Cardiac septum (tissue), 1 donor: ENCODE data around the gene CDV3. TPM values are rescaled to one million over a fixed set of nuclear protein-coding genes. Genes with fewer than 3 reads are reported as not detected.

ENCODE experiments used
- DNase-seq: peaks from one replicate; pipeline ENCODE4 v3.0.0-alpha.2; 2020; ENCODE audit warnings: low spot score
- intact Hi-C: fragments of 100-400 bp; cut with DNase I; formaldehyde crosslinking; loops from one replicate; pipeline ENCODE4 v1.14.0; 2022
- total RNA-seq: library from RNA; stranded (reverse); fragmentation: NEBNext Ultra II Directional; extraction: Animal tissue kit (Norgen Biotek cat#: 25700); gene quantifications from one replicate; pipeline ENCODE4 v1.2.1, GENCODE V29; 2021
- donor health status: DM: no; HTN: no; CAD: no.

Gene CDV3
- total RNA-seq, 1 donor from 2014 or later = 151 TPM

GRCh38 chr3:133592843-133593242 lies 19.4 kb downstream of the CDV3 start:
- intact Hi-C loops = no loop called here
- DNase-seq = no peak

GRCh38 chr3:133593243-133593642 lies 19.8 kb downstream of the CDV3 start:
- no peak for DNase-seq
- intact Hi-C loops = no loop called here

- intact Hi-C loops = no loop called here
- DNase-seq = no peak
Observed at GRCh38 chr3:133595341-133595740, 21.9 kb downstream of the CDV3 start.

- DNase-seq = no peak
- intact Hi-C loops = no loop called here
Observed at GRCh38 chr3:133598405-133598804, 24.9 kb downstream of the CDV3 start.

GRCh38 chr3:133599280-133599679 lies 25.8 kb downstream of the CDV3 start:
- intact Hi-C loops = no loop called here
- DNase-seq = no peak

- no peak for DNase-seq
- intact Hi-C loops = no loop called here
Observed at GRCh38 chr3:133600572-133601081, 27.1 kb downstream of the CDV3 start.

- intact Hi-C loops = no loop called here
- no peak for DNase-seq
Observed at GRCh38 chr3:133606342-133606741, 32.9 kb downstream of the CDV3 start.

- intact Hi-C loops = no loop called here
- DNase-seq = no peak
Observed at GRCh38 chr3:133606902-133607301, 33.4 kb downstream of the CDV3 start.

- DNase-seq = no peak
- intact Hi-C loops = no loop called here
Observed at GRCh38 chr3:133607816-133608215, 34.3 kb downstream of the CDV3 start.

- no peak for DNase-seq
- intact Hi-C loops = no loop called here
Observed at GRCh38 chr3:133608388-133608787, 34.9 kb downstream of the CDV3 start.

- DNase-seq = no peak
- intact Hi-C loops = no loop called here
Observed at GRCh38 chr3:133610031-133610430, 36.5 kb downstream of the CDV3 start.

- no peak for DNase-seq
- intact Hi-C loops = no loop called here
Observed at GRCh38 chr3:133611534-133611933, 38.0 kb downstream of the CDV3 start.

GRCh38 chr3:133620066-133620784 lies 46.7 kb downstream of the CDV3 start:
- no peak for DNase-seq
- intact Hi-C loops = no loop called here

GRCh38 chr3:133627789-133628188 lies 54.3 kb downstream of the CDV3 start:
- intact Hi-C loops = no loop called here
- DNase-seq = no peak

GRCh38 chr3:133629146-133629545 lies 55.7 kb downstream of the CDV3 start:
- intact Hi-C loops = no loop called here
- DNase-seq = no peak

- no peak for DNase-seq
- intact Hi-C loops = no loop called here
Observed at GRCh38 chr3:133633439-133633838, 60.0 kb downstream of the CDV3 start.

Other genes with a start within 250 kb of the CDV3 start
- not detected for gene BFSP2, start 173.6 kb upstream of the CDV3 start, total RNA-seq
- gene TOPBP1, start 88.3 kb downstream of the CDV3 start, total RNA-seq = 11.0 TPM
- 5.8 TPM for gene TF, start 172.7 kb downstream of the CDV3 start, total RNA-seq
- gene SRPRB, start 232.1 kb downstream of the CDV3 start, total RNA-seq = 27.6 TPM